Measurements from ENCODE around the gene RSPH1. TPM values are rescaled to one million over a fixed set of nuclear protein-coding genes. Genes with fewer than 3 reads are reported as not detected.

The RSPH1 gene
- total and polyA plus RNA-seq, 12 donors = 0.13 to 5.8 (median 0.87) TPM; not detected in 2

DNA sequence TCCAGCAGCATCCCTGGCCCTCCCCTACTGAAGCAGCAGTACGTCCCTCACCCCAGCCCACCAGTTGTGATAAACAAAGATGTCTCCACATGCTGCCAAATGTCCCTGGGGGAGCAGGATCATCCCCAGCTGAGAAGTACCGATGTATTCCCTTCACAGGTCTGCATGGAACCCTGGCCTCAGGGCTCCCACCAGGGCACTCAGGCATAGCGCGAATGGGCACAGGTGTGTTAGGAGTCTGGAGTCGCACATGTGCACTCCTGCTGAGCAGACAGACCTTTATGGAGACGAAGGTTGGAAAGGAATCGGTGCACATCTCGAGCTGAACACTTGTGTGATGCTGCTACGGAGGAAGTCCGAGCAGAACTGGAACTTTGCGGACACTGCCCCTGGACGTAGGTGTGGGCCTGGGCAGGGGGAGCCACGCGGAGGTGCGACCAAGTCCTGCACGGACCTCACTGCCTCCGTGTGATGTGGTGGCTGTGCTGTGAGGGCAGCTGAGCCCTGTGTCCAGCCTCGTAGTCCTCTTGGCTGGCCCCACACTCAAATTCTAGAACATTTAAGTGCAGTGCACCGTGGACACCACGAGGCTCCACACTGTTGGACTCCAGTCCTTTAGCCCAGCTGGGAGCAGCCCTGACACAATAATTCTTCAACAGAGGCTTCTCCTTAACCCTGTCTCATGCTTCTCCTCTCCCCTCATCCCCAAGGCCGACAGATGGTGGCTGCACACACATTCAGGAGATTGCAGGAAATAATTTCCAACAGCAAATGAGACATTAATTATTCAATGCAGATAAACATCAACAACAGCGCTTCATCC is 43.4 kb downstream of the RSPH1 start:
- Histone ChIP-seq H3K27me3 (no peaks in the 10 kb centered on the region), H3K36me3 (replicated peaks in 1 of 2) (no peaks in the 10 kb centered on the region), H3K4me1 (replicated peaks in 1 of 2) (no peaks in the 10 kb centered on the region), H3K27ac (no peak overlapping the region), H3K9me3 (replicated peaks in 1 of 3) (no peaks in the 10 kb centered on the region), H3K4me3 (no peak overlapping the region)
- WGBS, 4 donors = 81 to 91% (median 82%) methylated on average over 20 to 22 of the region's 22 CpGs
- TF ChIP-seq, protein P1, sequence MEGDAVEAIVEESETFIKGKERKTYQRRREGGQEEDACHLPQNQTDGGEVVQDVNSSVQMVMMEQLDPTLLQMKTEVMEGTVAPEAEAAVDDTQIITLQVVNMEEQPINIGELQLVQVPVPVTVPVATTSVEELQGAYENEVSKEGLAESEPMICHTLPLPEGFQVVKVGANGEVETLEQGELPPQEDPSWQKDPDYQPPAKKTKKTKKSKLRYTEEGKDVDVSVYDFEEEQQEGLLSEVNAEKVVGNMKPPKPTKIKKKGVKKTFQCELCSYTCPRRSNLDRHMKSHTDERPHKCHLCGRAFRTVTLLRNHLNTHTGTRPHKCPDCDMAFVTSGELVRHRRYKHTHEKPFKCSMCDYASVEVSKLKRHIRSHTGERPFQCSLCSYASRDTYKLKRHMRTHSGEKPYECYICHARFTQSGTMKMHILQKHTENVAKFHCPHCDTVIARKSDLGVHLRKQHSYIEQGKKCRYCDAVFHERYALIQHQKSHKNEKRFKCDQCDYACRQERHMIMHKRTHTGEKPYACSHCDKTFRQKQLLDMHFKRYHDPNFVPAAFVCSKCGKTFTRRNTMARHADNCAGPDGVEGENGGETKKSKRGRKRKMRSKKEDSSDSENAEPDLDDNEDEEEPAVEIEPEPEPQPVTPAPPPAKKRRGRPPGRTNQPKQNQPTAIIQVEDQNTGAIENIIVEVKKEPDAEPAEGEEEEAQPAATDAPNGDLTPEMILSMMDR (IDR thresholded peaks at IDR 0.05) = no peak
- no peak for TF ChIP-seq POLR2A (IDR thresholded peaks at IDR 0.05)
- intact Hi-C loops (cut with DNase I) = loop anchor here in 1 of 2 donors (10.0 kb wide), 1 partner anchor 148 kb away; no protein-coding TSS in a partner anchor
- no peak for DNase-seq

DNA sequence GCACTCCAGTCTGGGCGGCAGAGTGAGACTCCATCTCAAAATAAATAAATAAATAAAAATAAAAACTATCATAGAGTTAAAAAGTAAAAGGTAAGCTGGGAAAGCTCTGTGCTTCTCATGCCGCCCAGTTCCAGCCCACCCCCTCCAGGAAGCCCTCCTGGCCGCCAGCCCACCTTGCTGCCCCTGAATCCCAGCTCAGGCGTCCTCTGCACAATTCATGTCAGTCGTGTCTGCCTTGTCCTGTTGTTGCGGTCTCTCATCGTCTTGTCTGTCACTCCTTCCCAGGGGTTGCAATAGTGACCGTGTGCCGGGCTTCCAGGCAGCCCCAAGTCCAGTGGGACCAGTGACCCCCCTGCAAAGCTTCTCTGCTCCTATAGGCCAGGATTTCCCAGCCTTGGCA is 44.1 kb downstream of the RSPH1 start:
- Histone ChIP-seq H3K9me3 (replicated peaks in 1 of 3) (no peaks in the 10 kb centered on the region), H3K27ac (no peak overlapping the region), H3K36me3 (replicated peaks in 1 of 2) (no peaks in the 10 kb centered on the region), H3K4me3 (no peak overlapping the region), H3K27me3 (no peaks in the 10 kb centered on the region), H3K4me1 (replicated peaks in 1 of 2) (no peaks in the 10 kb centered on the region)
- intact Hi-C loops (cut with DNase I) = loop anchor here in 1 of 2 donors (10.0 kb wide), 1 partner anchor 147 kb away; no protein-coding TSS in a partner anchor
- 83 to 92% (median 87%) methylated on average over 8 to 9 of the region's 9 CpGs for WGBS, 4 donors
- DNase-seq = no peak
- no peak for TF ChIP-seq POLR2A (IDR thresholded peaks at IDR 0.05)
- TF ChIP-seq, protein P1 (IDR thresholded peaks at IDR 0.05) = no peak

DNA sequence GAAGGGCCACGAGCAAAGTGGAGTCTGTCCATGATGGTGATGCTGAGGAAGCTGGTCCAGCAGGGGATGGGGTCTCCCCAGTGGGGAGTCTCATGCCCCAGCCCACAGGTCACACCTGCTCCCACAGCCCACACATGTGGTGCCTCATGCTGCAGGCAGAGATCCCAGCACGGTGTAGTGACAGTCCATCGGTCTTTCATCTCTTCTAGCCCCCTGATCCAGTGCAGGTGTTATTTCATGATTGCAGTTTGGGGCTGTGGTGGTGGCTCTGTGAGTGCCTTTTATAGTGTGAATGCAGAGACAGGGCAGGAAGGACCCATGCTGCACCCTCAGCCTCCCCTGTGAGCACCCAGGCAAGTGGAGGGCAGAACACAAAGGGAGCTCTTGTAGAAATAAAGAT is 47.3 kb downstream of the RSPH1 start:
- Histone ChIP-seq H3K9me3 (replicated peaks in 1 of 3) (no peaks in the 10 kb centered on the region), H3K4me3 (no peak overlapping the region), H3K4me1 (replicated peaks in 1 of 2) (no peaks in the 10 kb centered on the region), H3K36me3 (replicated peaks in 1 of 2) (no peaks in the 10 kb centered on the region), H3K27me3 (no peaks in the 10 kb centered on the region), H3K27ac (no peak overlapping the region)
- no peak for DNase-seq
- no peak for TF ChIP-seq POLR2A (IDR thresholded peaks at IDR 0.05)
- TF ChIP-seq, protein P1 (IDR thresholded peaks at IDR 0.05) = no peak
- WGBS, 4 donors = 79 to 87% (median 81%) methylated on average over 3 of the region's 3 CpGs
- intact Hi-C loops (cut with DNase I) = loop anchor here in 1 of 2 donors (5.0 kb wide), 2 partner anchors 141 to 306 kb away; no protein-coding TSS in a partner anchor

DNA sequence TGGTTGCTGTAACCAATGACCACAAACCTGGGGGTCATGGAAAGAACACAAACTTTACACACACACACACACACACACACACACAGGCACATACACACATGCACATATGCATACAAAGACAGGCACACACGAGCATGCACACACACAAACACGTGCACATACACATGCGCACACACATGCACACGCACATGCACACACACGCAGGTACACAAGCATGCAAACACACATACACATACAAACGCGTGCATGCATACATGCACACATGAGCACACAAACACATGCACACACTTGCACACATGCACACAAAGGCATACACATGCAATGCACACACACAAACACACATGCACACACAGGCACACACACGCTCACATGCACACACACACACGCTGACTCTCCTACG is 48.3 kb downstream of the RSPH1 start:
- 79 to 91% (median 87%) methylated on average over 10 of the region's 10 CpGs for WGBS, 4 donors
- no peak overlapping the region for H3K4me3 ChIP-seq
- no peaks in the 10 kb centered on the region for H3K9me3 ChIP-seq (replicated peaks in 1 of 3)
- H3K27ac ChIP-seq = no peak overlapping the region
- DNase-seq = no peak
- intact Hi-C loops (cut with DNase I) = loop anchor here in 1 of 2 donors (5.0 kb wide), 2 partner anchors 140 to 305 kb away; no protein-coding TSS in a partner anchor
- H3K36me3 ChIP-seq (replicated peaks in 1 of 2) = no peaks in the 10 kb centered on the region
- no peaks in the 10 kb centered on the region for H3K4me1 ChIP-seq (replicated peaks in 1 of 2)
- no peaks in the 10 kb centered on the region for H3K27me3 ChIP-seq
- no peak for TF ChIP-seq POLR2A (IDR thresholded peaks at IDR 0.05)
- TF ChIP-seq, protein P1 (IDR thresholded peaks at IDR 0.05) = no peak
